ENCODE data around the gene BPIFB3. TPM values are rescaled to one million over a fixed set of nuclear protein-coding genes. Genes with fewer than 3 reads are reported as not detected.

BPIFB3 gene
- total and polyA plus RNA-seq, 2 experiments from 2014 or later = not detected

GRCh38 chr20:33023439-33024242, 30.1 kb upstream of the BPIFB3 start:
- Histone ChIP-seq H3K4me2 (no peak overlapping the region), H3K27ac (ENCODE audit: low read depth) (no peak overlapping the region), H3F3A (replicated peaks; ENCODE audit: low read depth) (no peaks in the 10 kb centered on the region), H3K4me3 (no peak overlapping the region), H3K36me3 (ENCODE audit: insufficient read depth) (no peaks in the 10 kb centered on the region), H3K9me2 (ENCODE audit: insufficient read depth) (0 out of 2 replicates have a peak, but pooled peaks cover 6% of the 10 kb centered on the region), H3K27me3 (ENCODE audit: insufficient read depth) (no peaks in the 10 kb centered on the region), H3K79me2 (replicated peaks; ENCODE audit: insufficient read depth) (no peaks in the 10 kb centered on the region), H2AFZ (no peak overlapping the region), H4K20me1 (replicated peaks; ENCODE audit: insufficient read depth) (no peaks in the 10 kb centered on the region), H3K4me1 (ENCODE audit: insufficient read depth) (no peaks in the 10 kb centered on the region)
- H3K9me3 Mint-ChIP-seq = no peaks in the 10 kb centered on the region
- no peak; the same call in 2 of the 3 replicates for ATAC-seq
- no peaks in the 10 kb centered on the region for H3K4me1 Mint-ChIP-seq
- H3K27ac Mint-ChIP-seq = no peak overlapping the region
- no peak for DNase-seq (ENCODE audit: low spot score)
- no peaks in the 10 kb centered on the region for H3K36me3 Mint-ChIP-seq (ENCODE audit: low read depth)
- no peak overlapping the region for H3K4me3 Mint-ChIP-seq
- TF ChIP-seq JUNB (IDR thresholded peaks at IDR 0.05; ENCODE audit: unreplicated experiment) = no peak
- no peak for TF ChIP-seq ZNF114 (CRISPR knock-in tag; IDR thresholded peaks at IDR 0.05)
- no peak for TF ChIP-seq ZNF331 (CRISPR knock-in tag; IDR thresholded peaks at IDR 0.05; ENCODE audit: low read depth)
- TF ChIP-seq, protein P1, sequence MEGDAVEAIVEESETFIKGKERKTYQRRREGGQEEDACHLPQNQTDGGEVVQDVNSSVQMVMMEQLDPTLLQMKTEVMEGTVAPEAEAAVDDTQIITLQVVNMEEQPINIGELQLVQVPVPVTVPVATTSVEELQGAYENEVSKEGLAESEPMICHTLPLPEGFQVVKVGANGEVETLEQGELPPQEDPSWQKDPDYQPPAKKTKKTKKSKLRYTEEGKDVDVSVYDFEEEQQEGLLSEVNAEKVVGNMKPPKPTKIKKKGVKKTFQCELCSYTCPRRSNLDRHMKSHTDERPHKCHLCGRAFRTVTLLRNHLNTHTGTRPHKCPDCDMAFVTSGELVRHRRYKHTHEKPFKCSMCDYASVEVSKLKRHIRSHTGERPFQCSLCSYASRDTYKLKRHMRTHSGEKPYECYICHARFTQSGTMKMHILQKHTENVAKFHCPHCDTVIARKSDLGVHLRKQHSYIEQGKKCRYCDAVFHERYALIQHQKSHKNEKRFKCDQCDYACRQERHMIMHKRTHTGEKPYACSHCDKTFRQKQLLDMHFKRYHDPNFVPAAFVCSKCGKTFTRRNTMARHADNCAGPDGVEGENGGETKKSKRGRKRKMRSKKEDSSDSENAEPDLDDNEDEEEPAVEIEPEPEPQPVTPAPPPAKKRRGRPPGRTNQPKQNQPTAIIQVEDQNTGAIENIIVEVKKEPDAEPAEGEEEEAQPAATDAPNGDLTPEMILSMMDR (conservative IDR thresholded peaks at IDR 0.05; ENCODE audit: low read depth in 2 of 2) = no peak
- TF ChIP-seq, protein P2, sequence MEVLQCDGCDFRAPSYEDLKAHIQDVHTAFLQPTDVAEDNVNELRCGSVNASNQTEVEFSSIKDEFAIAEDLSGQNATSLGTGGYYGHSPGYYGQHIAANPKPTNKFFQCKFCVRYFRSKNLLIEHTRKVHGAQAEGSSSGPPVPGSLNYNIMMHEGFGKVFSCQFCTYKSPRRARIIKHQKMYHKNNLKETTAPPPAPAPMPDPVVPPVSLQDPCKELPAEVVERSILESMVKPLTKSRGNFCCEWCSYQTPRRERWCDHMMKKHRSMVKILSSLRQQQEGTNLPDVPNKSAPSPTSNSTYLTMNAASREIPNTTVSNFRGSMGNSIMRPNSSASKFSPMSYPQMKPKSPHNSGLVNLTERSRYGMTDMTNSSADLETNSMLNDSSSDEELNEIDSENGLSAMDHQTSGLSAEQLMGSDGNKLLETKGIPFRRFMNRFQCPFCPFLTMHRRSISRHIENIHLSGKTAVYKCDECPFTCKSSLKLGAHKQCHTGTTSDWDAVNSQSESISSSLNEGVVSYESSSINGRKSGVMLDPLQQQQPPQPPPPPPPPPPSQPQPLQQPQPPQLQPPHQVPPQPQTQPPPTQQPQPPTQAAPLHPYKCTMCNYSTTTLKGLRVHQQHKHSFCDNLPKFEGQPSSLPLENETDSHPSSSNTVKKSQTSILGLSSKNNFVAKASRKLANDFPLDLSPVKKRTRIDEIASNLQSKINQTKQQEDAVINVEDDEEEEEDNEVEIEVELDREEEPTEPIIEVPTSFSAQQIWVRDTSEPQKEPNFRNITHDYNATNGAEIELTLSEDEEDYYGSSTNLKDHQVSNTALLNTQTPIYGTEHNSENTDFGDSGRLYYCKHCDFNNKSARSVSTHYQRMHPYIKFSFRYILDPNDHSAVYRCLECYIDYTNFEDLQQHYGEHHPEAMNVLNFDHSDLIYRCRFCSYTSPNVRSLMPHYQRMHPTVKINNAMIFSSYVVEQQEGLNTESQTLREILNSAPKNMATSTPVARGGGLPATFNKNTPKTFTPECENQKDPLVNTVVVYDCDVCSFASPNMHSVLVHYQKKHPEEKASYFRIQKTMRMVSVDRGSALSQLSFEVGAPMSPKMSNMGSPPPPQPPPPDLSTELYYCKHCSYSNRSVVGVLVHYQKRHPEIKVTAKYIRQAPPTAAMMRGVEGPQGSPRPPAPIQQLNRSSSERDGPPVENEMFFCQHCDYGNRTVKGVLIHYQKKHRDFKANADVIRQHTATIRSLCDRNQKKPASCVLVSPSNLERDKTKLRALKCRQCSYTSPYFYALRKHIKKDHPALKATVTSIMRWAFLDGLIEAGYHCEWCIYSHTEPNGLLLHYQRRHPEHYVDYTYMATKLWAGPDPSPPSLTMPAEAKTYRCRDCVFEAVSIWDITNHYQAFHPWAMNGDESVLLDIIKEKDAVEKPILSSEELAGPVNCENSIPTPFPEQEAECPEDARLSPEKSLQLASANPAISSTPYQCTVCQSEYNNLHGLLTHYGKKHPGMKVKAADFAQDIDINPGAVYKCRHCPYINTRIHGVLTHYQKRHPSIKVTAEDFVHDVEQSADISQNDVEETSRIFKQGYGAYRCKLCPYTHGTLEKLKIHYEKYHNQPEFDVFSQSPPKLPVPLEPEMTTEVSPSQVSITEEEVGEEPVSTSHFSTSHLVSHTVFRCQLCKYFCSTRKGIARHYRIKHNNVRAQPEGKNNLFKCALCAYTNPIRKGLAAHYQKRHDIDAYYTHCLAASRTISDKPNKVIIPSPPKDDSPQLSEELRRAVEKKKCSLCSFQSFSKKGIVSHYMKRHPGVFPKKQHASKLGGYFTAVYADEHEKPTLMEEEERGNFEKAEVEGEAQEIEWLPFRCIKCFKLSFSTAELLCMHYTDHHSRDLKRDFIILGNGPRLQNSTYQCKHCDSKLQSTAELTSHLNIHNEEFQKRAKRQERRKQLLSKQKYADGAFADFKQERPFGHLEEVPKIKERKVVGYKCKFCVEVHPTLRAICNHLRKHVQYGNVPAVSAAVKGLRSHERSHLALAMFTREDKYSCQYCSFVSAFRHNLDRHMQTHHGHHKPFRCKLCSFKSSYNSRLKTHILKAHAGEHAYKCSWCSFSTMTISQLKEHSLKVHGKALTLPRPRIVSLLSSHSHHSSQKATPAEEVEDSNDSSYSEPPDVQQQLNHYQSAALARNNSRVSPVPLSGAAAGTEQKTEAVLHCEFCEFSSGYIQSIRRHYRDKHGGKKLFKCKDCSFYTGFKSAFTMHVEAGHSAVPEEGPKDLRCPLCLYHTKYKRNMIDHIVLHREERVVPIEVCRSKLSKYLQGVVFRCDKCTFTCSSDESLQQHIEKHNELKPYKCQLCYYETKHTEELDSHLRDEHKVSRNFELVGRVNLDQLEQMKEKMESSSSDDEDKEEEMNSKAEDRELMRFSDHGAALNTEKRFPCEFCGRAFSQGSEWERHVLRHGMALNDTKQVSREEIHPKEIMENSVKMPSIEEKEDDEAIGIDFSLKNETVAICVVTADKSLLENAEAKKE (CRISPR knock-in tag; IDR thresholded peaks at IDR 0.05) = no peak
- TF ChIP-seq ETS1 (IDR thresholded peaks at IDR 0.05) = no peak
- TF ChIP-seq CREB1 (CRISPR knock-in tag; IDR thresholded peaks at IDR 0.05; ENCODE audit: low read depth) = no peak
- TF ChIP-seq EZH2 (IDR thresholded peaks at IDR 0.05; ENCODE audit: low read depth, unreplicated experiment) = no peak
- TF ChIP-seq, protein P3, sequence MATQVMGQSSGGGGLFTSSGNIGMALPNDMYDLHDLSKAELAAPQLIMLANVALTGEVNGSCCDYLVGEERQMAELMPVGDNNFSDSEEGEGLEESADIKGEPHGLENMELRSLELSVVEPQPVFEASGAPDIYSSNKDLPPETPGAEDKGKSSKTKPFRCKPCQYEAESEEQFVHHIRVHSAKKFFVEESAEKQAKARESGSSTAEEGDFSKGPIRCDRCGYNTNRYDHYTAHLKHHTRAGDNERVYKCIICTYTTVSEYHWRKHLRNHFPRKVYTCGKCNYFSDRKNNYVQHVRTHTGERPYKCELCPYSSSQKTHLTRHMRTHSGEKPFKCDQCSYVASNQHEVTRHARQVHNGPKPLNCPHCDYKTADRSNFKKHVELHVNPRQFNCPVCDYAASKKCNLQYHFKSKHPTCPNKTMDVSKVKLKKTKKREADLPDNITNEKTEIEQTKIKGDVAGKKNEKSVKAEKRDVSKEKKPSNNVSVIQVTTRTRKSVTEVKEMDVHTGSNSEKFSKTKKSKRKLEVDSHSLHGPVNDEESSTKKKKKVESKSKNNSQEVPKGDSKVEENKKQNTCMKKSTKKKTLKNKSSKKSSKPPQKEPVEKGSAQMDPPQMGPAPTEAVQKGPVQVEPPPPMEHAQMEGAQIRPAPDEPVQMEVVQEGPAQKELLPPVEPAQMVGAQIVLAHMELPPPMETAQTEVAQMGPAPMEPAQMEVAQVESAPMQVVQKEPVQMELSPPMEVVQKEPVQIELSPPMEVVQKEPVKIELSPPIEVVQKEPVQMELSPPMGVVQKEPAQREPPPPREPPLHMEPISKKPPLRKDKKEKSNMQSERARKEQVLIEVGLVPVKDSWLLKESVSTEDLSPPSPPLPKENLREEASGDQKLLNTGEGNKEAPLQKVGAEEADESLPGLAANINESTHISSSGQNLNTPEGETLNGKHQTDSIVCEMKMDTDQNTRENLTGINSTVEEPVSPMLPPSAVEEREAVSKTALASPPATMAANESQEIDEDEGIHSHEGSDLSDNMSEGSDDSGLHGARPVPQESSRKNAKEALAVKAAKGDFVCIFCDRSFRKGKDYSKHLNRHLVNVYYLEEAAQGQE (IDR thresholded peaks at IDR 0.05; ENCODE audit: unreplicated experiment) = no peak
- TF ChIP-seq NANOG (IDR thresholded peaks at IDR 0.05; ENCODE audit: borderline replicate concordance) = no peak
- no peak for TF ChIP-seq STAT1 (IDR thresholded peaks at IDR 0.05; ENCODE audit: unreplicated experiment)
- TF ChIP-seq EZH2phosphoT487 (IDR thresholded peaks at IDR 0.05; ENCODE audit: unreplicated experiment) = no peak
- no peak for TF ChIP-seq POLR2AphosphoS5 (IDR thresholded peaks at IDR 0.05; ENCODE audit: low read depth)
- peaks cover 6% of the 10 kb centered on the region for H3K27me3 Mint-ChIP-seq (ENCODE audit: insufficient read depth, low read depth, poor library complexity)

Data from GM23338 (cell line).